ENCODE results near the gene ALOXE3.
"Not testable (repeated sequence)": the region's sequence is repeated elsewhere in the genome, so short reads cannot be mapped to it uniquely, and the experiment has no call there.

Gene ALOXE3

GRCh38 chr17:8122422-8122923 lies 4.2 kb upstream of the ALOXE3 start:
- DNase-seq (ENCODE audit: low read depth, low spot score), result peak; percentile 59

DNA sequence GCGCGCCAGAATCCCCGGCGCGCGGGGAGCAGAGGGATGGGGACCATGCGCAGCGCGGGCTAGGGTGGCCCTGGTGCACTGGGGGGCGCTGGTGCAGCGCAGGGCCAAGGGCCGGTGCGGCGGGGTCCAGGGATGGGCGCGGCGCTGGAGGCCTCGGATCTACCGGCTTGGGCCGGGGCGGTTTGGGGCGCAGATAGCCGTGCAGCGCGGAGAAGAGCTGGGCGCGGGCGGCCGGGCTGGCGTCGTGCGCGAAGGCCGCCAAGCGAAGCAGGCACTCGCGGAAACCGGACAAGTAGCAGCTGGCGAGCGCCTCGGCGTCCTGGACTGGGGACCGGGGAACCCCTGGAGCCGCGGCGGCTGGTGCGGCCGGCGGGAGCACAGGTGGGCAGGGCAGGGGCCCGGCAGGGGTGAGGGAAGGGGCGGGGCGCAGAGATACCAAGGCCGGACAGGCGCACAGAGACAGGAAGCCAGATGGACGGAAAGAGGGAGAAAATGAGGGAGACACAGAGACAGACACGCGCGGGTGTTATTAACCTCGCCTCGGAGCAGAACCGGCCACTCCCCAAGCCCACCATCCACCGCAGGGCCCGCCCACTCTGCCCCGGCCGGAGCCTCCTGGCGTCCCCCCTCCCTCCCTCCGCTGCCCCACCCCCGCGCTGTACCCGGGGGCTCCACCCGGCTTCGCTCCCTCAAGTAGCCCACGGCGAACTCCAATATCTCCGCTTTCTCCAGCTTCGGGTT lies 3.5 kb upstream of the ALOXE3 start:
- peak; percentile 86 for DNase-seq (ENCODE audit: low read depth, low spot score)

- DNase-seq (ENCODE audit: low read depth, low spot score), result no peak
Measured at GRCh38 chr17:8121407-8121680, 3.0 kb upstream of the ALOXE3 start.

GRCh38 chr17:8120520-8121406 lies 2.4 kb upstream of the ALOXE3 start:
- peak; percentile 82 for DNase-seq (ENCODE audit: low read depth, low spot score)

GRCh38 chr17:8119581-8120519 lies 1.5 kb upstream of the ALOXE3 start:
- DNase-seq (ENCODE audit: low read depth, low spot score), result peak; percentile 93

- DNase-seq (ENCODE audit: low read depth, low spot score), result peak; percentile 92
Measured at GRCh38 chr17:8118769-8119580, 661 bp upstream of the ALOXE3 start.

DNA sequence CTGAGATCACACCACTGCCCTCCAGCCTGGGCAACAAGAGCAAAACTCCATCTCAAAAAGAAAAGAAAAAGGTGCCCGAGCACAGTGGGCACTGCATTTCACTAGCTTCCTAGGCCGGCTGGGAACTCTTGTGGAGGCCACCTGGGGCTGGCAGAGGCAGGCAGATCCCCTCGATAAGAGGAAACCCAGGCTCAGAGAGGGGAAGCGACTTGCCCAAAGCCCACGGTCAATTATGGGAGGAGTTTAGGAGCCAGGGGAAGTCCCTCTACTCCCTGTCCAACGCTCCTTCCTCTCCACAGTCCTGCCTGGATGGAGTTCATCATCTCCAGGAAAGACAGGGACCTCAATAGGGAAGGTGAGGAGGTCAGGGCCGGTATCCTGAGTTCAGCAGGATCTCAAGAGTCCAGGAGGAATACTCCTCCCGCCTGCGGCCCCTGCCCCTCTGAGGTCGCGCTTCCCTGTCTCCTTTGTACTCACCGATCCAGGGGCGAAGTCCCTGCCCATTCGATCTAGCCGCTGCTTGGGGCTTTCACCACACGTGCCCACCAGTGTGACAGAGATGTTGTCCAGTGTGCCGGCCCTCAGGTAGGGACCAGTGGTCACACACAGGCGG lies 841 bp downstream of the ALOXE3 start:
- DNase-seq (ENCODE audit: low read depth, low spot score), result no peak

DNA sequence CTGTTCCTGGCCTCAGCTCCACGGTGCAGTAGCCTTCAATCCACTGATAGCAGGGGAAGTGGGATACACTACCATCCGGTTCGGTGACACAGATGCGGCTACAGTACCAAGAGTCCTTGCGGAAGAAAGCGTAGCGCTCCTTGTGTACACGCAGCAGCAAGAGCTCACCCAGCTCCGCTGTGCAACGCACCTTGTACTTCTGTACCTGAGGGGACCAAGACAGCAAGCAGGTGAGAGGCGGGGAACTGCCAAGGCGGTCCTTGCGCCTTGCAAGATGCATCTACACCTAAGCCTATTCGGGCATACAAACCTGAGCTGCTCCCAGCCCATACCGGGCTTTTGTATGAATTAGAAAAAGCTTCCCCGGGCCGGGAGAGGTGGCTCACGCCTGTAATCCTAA lies 1.5 kb downstream of the ALOXE3 start:
- DNase-seq (ENCODE audit: low read depth, low spot score), result no peak

DNA sequence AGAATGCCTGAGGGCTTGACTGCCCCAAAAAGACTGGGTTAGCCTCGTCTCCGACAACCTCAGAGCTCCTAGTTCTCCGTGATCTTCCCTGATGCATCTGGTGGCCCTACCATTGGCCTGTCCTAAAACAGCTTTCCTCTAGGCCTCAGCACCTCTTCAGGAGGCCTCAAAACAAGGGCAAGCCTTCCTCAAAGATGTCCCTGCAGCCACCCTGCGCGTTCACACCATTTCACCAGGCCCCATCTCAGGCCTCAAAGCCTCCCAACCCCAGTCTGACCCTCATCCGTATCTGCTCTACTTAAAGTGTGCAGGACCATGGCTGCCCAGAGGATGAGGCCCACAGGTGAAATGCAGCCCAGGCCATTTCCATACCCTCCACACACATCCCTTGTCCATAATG lies 7.4 kb downstream of the ALOXE3 start:
- DNase-seq (ENCODE audit: low read depth, low spot score), result no peak

DNA sequence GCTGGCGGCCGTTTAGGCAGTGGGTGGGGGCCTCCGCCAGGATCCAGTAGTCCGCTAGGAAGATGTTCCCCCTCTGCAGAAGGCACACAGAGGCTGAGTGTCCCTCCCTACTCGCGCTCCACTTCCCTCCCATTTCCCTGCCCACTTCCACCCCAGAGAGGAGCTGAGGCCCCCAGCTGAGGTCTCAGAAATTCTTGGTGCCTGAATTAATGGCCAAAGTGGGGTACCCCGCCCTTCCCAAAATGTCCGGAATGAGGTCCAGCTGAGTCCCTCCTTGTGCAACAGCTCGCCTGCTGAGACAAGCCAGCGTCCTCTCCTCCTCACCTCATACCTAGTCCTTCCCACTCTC lies 7.9 kb downstream of the ALOXE3 start:
- DNase-seq (ENCODE audit: low read depth, low spot score), result no peak

- peak; percentile 60 for DNase-seq (ENCODE audit: low read depth, low spot score)
Measured at GRCh38 chr17:8109661-8110455, 8.5 kb downstream of the ALOXE3 start.

GRCh38 chr17:8108972-8109660 lies 9.2 kb downstream of the ALOXE3 start:
- no peak for DNase-seq (ENCODE audit: low read depth, low spot score)

DNA sequence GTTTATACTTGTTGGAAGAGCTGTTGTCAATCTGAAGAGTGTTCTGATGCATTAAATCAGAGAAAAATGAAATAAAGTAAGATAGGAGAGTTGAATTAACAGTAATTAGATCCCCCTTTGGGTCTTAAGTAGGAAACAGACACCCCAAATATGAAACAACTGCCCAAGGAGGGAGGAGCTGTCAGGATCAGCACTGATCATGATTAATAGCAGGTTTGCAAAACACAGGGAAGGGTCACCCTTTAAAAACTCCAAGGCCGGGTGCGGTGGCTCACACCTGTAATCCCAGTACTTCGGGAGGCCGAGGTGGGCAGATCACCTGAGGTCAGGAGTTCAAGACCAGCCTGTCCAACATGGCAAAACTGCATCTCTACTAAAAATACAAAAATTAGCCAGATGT lies 11.3 kb downstream of the ALOXE3 start:
- DNase-seq (ENCODE audit: low read depth, low spot score), result not testable (repeated sequence)

DNA sequence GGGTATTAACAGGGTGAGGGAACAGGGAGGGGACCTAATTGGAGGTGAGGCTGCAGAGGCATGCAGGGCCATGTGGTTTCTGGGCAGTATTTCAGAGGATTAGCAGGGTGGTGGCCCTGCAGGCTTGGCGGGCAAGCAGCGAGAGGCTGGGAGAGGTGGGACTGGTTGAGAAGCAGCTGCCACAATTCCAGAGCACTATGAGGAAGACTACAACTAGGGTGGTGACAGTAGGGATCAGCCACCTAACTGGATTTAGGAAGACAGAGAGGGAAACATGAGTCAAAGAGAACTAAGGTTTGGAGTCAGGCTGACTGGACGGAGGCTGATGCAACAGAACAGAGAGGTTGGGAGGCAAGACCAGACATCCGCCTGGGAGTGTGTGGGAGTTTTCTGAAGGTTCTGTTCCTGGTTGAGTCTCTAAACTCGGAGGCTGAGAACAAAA lies 12.3 kb downstream of the ALOXE3 start:
- no peak for DNase-seq (ENCODE audit: low read depth, low spot score)

DNA sequence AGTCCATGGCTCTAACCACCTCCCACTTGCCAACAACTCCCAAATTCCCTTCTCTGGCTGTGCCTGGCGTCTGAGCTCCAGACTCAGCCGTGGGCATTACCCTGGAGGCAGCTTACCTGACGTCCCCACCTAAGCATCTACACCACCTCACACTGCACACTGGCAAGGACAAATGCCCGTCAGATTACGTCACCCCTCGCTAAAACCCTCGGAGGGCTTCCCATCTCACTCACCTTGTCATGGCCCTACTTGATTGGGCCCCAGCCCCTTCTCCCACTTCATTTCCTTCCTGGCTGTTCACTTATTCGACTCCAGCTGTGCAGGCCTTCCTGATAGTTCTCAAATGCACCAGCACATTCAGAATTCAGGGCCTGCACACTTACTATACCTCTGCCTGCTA lies 13.4 kb downstream of the ALOXE3 start:
- DNase-seq (ENCODE audit: low read depth, low spot score), result no peak

- no peak for DNase-seq (ENCODE audit: low read depth, low spot score)
Measured at GRCh38 chr17:8103549-8103948, 14.8 kb downstream of the ALOXE3 start.

- no peak for DNase-seq (ENCODE audit: low read depth, low spot score)
Measured at GRCh38 chr17:8101721-8102120, 16.6 kb downstream of the ALOXE3 start.

GRCh38 chr17:8100763-8101162 lies 17.6 kb downstream of the ALOXE3 start:
- no peak for DNase-seq (ENCODE audit: low read depth, low spot score)

DNA sequence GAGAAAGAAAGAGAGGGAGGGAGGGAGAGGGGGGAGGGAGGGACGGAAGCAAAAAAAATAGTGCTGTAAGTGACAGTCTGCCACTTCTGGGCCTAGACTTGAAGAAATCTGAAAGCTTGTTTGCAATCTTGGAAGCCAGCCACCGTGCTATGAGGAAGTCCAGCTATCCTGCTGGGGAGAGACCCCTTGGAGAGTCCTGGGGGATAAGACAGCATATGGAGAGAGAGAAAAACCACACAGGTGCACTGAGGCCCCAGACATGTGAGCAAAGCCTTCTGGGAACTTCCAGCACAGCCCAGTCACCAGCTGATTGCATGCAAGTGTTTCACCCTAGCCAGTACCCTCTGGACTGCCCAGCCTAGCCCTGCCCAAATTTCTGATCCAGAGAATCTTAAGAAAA lies 18.2 kb downstream of the ALOXE3 start:
- no peak for DNase-seq (ENCODE audit: low read depth, low spot score)
